ENCODE results near the gene CRYAB. TPM values are rescaled to one million over a fixed set of nuclear protein-coding genes. Genes with fewer than 3 reads are reported as not detected.
"Not testable (repeated sequence)": the region's sequence is repeated elsewhere in the genome, so short reads cannot be mapped to it uniquely, and the experiment has no call there.

The CRYAB gene
- total RNA-seq, 2 donors from 2014 or later: 4,044 to 4,265 TPM

DNA sequence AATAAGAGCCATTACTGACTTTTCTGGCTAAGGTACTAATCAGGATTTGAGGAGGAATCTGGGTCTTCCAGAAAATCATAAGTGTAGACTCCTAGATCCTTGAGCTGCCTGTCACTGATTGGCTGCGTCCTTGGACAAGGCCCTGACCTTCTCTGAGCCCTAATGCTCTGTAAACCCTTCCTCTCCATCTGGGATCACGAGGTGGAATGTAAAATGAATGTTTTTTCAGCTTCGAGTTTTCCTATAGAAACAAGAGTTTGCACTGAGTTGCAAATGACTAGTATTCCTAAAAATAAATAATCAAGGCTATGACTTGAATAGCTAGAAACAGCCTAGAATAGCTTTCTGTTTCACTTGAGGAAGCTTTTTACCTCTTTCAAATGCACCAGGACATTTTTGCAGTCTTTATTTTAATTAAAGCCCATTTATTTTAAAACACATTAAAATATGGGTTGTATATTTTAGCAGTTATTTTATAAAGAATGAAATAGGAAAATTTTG, 24.5 kb upstream of the CRYAB start:
- ATAC-seq (no peak), DNase-seq (no peak)
- intact Hi-C loops (cut with DNase I): loop anchor here (5.0 to 10.0 kb wide), 2 partner anchors 41 to 61 kb away; partner anchors contain the start of genes ALG9 (in 1 of the 2), CFAP68 (in 1 of the 2) and FDXACB1 (in 1 of the 2)

DNA sequence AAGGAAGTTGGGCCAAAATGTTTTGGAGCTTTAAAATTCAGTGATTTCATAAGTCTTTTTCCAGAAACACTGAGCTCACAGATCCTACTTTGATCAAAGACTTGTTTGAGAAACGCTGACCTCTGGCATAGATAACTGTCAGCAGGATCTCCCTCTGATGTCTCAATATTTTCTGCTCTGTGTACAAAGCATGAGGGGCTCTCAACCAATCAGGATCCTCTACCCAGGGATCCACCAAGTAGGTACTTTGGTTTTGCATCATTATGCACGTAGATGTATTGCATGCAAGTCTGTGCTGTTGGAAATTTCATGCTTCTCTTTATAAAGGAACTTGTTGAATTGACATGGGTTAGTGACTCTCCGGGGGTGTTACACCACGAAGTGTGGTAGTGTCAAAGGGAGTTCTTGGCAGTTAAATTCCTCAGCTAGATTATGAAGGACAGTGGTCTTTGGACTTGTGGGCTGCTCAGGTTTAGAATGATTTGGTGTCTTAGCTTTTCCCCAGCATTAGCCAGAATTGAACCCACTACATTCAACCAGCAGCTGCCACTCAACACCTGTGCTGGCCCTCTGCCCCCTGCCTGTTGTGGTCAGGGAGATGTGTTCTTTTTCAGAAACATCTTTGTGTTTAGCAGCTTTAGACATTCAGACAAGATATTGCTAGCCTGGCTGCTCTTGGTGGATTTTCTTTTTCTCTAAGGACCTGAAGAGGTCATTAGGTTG, 23.9 kb upstream of the CRYAB start:
- DNase-seq: no peak
- peak; percentile 15 to 17 for ATAC-seq
- intact Hi-C loops (cut with DNase I): loop anchor here (5.0 to 10.0 kb wide), 2 partner anchors 42 to 61 kb away; partner anchors contain the start of genes ALG9 (in 1 of the 2), CFAP68 (in 1 of the 2) and FDXACB1 (in 1 of the 2)

DNA sequence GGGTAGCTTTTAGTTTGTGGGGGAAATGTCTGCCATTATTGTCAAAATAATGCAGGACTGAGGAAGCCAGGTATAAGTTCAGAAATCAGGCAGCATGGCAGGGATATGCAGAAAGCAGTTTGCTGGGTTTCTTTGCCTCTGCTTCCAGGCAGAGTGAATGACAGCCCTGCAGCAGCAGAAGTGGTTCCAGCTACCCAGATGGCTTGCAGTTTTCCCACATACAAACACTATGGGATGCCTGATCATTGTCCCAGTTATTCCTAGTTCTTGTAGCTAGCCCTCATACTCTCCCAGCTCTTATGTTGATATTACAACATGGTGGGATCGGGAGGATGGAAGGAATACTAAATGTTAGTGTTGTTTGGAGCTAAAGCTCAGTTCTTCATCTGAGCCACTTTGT, 22.7 kb upstream of the CRYAB start:
- ATAC-seq (no peak), DNase-seq (no peak)
- intact Hi-C loops (cut with DNase I): loop anchor here (5.0 to 10.0 kb wide), 3 partner anchors 48 to 60 kb away; partner anchors contain the start of genes CFAP68 (in 2 of the 2), FDXACB1 (in 2 of the 2) and ALG9 (in 1 of the 2)

DNA sequence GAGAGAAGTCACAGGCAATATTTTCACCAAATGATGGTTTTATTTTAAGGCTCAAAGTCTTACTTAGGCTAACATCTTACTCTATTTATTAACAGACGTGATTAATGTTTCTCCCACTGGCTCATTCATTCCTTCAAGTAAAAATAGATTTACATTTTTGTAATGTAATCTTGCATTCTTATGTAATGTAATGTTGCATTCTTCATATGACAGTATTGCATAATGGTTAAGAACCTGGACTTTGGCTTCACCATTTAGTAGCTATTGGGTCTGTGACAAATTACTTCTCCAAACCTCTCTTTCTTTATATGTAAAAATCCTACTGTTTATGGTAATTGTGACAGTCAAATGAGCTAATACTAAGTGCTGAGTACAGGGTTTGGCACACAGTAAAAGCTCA, 22.3 kb upstream of the CRYAB start:
- no peak for ATAC-seq
- DNase-seq: no peak
- intact Hi-C loops (cut with DNase I): loop anchor here (5.0 to 10.0 kb wide), 3 partner anchors 48 to 59 kb away; partner anchors contain the start of genes CFAP68 (in 2 of the 2), FDXACB1 (in 2 of the 2) and ALG9 (in 1 of the 2)

DNA sequence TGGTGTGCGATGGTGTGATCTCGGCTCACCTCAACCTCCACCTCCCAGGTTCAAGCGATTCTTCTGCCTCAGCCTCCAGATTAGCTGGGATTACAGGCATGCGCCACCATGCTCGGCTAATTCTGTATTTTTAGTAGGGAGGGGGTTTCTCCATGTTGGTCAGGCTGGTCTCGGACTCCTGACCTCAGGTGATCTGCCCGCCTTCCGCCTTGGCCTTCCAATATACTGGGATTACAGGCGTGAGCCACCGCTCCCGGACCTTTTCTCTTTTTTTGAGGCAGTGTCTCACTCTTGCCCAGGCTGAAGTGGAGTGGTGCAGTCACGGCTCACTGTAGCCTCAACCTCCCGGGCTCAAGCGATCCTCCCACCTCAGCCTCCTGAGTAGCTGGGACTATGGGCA, 21.6 kb upstream of the CRYAB start:
- not testable (repeated sequence) for DNase-seq, ATAC-seq
- intact Hi-C loops (cut with DNase I): loop anchor here (5.0 to 10.0 kb wide), 3 partner anchors 49 to 58 kb away; partner anchors contain the start of genes CFAP68 (in 2 of the 2), FDXACB1 (in 2 of the 2) and ALG9 (in 1 of the 2)

DNA sequence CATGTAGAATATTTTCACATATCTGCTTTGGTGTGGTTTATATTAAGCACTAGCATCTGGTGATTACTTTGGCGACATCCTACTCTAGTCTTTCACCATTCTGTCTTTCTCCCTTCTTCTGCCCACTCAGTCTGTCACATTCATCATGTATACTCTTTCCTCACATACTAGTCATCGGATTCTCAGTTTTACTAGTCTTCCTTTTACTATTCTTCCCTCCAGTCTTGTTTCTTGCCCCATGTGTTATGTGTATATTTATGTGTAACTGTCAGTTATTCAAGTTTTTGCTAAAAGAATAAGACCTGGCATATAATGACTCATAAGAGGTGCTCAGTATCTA, 21.0 kb upstream of the CRYAB start:
- no peak for ATAC-seq
- intact Hi-C loops (cut with DNase I): loop anchor here (5.0 to 10.0 kb wide), 3 partner anchors 50 to 58 kb away; partner anchors contain the start of genes CFAP68 (in 2 of the 2), FDXACB1 (in 2 of the 2) and ALG9 (in 1 of the 2)
- no peak for DNase-seq

DNA sequence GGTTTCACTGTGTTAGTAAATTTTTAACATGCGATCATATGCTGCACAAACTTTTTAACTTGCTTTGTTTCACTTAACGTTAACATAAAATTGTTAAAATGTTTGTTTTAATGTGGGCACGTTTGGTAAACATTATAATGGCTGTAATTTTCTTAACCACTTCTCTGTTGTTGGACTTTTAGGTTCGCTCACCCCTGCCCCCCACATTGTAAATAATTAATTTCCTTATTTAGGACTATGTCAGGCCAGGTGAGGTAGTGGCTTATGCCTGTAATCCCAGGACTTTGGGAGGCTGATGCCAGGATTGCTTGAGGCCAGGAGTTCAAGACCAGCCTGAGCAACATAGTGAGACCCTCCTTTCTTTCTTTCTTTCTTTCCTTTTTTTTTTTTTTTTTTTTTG, 18.9 kb upstream of the CRYAB start:
- ATAC-seq: no peak
- intact Hi-C loops (cut with DNase I): loop anchor here (5.0 to 10.0 kb wide), 3 partner anchors 52 to 56 kb away; partner anchors contain the start of genes CFAP68 (in 2 of the 2), FDXACB1 (in 2 of the 2) and ALG9 (in 1 of the 2)
- DNase-seq: no peak

DNA sequence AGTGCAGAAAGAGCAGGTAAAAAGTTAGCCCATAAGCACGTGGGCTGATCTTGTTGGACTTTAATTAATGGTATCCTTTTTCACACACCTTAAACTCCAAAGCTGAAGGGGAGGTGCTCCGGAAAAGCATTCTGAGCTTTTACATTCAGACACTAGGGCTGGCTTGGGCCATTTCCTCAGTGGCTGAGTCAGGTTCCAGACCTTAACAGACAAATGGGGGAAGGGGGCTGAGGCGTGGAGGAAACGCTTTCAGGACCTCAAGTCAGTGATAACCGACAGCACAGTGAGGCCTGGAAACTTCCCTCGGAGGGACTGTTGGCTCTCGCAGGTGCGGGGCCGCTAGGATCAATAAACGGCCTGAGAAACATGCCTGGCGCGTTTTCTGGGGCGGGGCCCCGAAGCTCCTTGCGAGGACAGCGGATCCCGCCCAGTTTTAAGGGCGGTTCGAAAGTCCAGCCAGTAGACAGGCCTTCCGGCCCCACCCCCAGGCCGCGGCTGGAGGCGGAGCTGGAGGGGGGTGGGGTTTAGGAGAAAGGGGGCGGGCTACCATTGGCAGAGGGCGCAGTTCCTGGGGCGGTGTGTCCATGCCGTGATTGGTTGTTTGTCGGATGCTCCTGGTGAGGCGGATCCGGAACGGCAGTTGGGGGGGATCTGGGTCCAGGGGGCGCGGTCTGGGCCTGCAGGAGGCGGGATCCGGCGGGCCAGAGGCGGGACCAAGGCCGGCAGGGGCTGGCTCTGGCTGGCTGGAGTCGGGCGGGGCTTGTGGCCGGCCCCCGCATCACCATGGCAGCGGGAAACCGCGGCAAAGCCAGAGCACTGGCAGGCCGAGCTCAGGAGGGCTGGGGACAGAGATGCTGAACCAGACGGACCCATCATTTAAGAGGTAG, 15.2 kb upstream of the CRYAB start:
- intact Hi-C loops (cut with DNase I): no loop called here

DNA sequence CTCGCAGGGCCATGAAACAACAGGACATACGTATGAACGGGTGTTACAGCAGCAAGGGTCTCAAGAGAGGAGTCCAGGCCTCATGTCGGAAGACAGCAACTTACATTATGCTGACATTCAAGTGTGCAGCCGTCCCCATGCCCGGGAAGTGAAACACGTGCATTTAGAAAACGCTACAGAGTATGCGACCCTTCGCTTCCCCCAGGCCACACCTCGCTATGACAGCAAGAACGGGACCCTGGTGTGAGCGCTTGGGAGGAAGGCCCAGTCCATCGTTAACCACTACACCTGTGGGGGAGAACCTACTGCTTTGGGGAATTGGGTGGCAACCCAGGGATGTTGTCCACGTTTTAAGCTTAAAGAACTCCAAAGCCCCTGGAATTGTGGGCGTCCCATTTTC, 14.4 kb upstream of the CRYAB start:
- ATAC-seq: no peak
- intact Hi-C loops (cut with DNase I): no loop called here
- no peak for DNase-seq

More for the DNA sequence above, 15.2 kb upstream of the CRYAB start:
- ATAC-seq (peak; percentile 95 to 96), DNase-seq (peak; percentile 97)

DNA sequence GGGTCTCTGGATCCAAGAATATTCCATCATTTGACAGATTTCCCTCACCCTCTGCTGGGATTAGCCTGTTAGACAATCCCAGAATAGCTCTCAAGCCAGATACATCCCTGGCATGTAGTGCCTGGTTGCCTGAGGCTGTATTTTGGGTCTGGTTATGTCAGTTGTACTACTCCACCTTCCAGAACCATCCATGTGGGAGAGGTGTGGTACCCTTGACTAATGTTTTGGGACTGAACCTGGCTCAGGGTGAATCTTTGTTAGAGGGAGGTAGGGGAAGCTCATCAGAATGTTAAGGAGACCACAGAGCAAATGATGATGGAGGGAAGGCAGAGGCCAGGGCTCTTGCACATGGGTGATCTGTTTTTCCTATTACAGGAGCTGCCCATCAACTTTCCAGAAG, 12.4 kb upstream of the CRYAB start:
- DNase-seq (no peak), ATAC-seq (no peak)
- intact Hi-C loops (cut with DNase I): no loop called here

DNA sequence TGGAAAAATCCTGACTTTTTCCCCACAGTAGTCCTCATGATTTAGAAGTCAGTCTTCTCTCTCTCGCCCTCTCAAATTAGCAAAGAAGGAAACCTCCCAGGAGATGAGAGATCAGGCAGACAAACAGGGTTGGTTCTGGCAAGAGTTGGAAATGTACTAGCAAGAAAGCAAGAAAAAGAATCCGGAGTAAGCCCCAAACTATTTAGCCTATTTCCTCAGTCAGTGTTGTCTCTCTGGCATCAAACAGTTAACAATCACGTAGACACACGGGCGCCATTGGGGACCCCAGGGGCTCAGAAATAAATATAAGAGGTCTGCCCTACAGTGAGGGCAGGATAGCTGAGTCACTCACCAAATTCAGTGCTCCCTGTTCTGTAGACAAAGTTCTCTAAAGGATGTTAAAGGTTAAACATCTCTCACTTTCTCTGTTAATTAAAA, 11.8 kb upstream of the CRYAB start:
- DNase-seq: no peak
- peak in 1 of 2 donors; percentile 2 for ATAC-seq

DNA sequence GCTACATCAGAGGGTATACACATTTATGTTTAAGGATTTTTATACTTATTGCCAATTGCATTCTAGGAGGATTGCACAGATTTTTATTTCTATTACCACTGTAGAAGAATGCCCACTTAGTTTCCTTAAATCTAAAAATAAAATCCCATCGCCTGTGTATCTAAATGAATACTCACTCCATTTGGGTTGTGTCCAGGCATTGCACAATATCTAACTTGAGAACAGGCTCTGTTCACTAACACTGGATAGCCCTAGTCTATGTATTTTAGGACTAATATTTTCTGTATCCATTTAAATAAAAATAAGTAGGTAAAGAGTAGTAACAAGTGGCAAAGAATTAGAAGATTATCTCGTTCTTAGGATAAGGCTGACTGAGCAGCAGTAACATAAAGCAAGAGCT, 11.2 kb upstream of the CRYAB start:
- ATAC-seq: peak in 1 of 2 donors; percentile 23
- no peak for DNase-seq
- intact Hi-C loops (cut with DNase I): no loop called here

More for the DNA sequence above, 11.8 kb upstream of the CRYAB start:
- intact Hi-C loops (cut with DNase I): no loop called here

DNA sequence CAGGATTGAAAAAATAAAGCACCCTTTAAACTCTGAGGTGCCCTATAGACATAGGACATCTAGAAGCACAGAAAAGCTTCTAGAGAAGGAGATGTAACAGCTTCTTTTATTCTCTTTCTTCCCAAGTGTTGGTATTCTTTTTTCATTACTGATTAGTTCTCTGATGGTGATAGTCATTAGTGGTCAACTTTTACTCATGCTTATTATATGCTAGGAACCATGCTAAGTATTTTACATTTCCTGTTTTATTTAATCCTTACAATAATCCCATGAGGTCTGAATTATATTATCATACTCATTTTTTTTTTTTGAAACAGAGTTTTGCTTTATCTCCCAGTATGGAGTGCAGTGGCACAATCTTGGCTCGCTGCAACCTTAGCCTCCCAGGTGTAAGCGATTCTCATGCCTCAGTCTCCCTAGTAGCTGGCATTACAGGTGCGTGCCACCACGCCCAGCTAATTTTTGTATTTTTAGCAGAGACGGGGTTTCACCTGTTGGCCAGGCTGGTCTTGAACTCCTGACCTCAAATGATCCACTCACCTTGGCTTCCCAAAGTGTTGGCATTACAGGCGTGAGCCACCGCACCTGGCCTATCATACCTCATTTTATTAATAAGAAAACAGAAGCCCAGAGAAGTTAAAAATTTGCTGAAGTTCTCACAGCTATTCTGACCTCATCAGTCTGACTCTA, 10.1 kb upstream of the CRYAB start:
- DNase-seq (no peak), ATAC-seq (no peak)
- intact Hi-C loops (cut with DNase I): no loop called here

DNA sequence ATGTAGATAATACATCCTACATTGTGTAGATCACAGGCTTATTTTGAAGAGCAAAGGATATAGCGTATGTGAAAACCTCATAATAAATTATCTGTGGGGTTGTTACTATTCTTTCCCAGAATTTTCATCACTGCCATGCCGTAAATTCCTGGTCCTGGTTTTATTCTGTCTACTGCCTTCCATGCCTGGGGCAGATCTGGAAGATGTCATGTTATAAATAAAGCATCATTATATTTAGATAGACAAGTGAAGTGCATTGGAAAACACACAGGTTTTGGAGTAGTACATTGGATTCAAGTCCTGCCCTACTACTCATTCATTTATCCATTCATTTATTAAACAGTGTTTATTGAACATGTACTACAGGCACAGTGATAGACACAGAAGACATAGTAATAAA, 9.3 kb upstream of the CRYAB start:
- no peak for ATAC-seq
- intact Hi-C loops (cut with DNase I): no loop called here

DNA sequence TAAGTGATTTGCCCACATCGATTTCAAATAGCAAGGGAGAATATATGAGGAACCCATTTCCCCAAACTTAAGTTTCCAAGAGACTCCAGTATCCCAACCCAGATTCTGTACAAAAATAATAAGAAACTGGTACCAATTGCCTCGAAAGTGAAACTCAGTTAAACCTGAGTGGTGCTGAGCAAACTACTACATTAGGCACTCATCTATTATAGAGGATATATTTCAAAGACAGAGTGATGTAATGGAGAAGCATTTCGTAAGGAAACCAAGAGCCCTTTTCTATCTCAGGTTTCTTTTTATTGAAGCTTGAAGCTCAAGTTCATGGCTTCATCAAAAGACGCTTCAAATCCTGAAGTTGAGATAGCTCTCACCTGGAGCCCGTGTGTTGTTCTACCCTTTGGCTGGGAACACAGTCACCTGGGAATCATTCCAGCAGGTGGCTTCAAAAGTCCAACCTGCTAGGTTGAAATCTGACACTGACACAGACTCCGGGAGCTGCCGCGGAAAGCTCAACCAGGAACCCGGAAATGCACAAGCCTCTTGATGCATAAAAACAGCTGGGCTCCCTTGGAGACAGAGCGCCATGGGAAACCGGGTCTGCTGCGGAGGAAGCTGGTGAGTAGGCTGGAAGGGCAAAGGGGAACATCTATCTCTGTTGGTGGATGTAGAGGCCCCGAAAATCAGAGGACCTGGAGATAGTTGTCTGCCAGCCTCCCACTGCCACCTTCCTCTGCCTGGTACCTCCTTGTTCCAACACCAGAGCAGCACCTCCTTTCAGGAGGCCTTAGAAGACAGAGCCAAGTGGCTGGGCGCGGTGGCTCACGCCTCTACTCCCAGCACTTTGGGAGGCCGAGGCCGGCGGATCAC, 7.1 kb upstream of the CRYAB start, which contains the start of gene C11orf52:
Gene C11orf52, plus strand, starts transcription at position 524 of the 867 bp plus-strand sequence. Its CDS starts 60 bp downstream, at position 584.
- ATAC-seq (peak in 1 of 2 donors; percentile 56), DNase-seq (no peak)
- intact Hi-C loops (cut with DNase I): no loop called here

More for the DNA sequence above, 9.3 kb upstream of the CRYAB start:
- DNase-seq: no peak

DNA sequence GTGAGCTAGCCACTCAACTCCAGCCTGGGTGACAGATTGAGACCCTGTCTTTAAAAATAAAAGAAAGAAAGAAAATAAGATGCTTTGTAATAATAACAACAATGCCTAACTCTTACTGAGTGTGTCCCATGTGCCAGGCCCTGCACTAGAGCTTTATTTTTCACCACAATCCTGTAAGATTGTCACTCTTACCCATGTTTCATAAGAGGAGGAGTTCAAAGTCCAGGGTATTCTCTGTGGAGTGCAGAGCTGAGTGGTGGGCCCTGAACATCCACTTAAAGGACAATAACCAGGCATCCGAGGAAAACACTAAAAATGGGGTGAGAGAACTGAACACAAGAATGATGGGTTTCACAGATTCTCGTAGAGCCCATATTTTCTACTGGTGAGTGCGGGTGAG, 6.2 kb upstream of the CRYAB start:
- DNase-seq (no peak), ATAC-seq (no peak)
- intact Hi-C loops (cut with DNase I): no loop called here

DNA sequence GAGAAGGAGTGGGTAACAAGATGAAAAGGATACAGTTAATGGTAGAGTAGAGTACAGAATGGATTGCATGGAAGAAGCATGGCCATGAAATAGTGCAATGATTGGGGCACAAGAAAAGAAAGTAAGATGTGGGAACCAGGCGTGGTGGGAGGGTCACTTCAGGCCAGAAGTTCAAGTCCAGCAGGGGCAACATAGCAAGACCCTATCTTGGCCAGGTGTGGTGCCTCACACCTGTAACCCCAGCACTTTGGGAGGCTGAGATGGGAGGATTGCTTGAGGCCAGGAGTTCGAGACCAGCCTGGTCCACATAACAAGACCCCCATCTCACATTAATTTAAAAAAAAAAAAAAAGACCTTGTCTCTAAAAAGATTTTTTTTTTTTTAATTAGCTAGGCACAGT, 5.7 kb upstream of the CRYAB start:
- intact Hi-C loops (cut with DNase I): no loop called here
- DNase-seq (no peak), ATAC-seq (no peak)

DNA sequence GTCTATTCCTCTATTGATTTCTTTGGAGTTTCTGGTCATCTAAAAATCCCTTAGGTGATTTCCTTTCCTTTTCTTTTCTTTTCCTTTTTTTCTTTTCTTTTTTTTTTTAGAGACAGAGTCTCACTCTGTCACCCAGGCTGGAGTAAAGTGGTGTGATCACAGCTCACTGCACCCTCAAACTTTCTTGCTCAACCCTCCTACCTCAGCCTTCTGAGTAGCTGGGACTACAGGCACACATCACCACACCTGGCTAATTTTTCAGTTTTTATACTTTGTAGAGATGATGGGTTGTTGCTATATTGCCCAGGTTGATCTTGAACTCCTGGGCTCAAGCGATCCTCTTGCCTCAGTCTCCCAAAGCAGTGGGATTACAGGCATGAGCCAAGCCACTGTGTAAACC, 5.2 kb upstream of the CRYAB start:
- ATAC-seq (no peak), DNase-seq (no peak)
- intact Hi-C loops (cut with DNase I): no loop called here
